CD14-positive monocyte (primary cell): ENCODE measurements around the gene RALA. TPM values are rescaled to one million over a fixed set of nuclear protein-coding genes. Genes with fewer than 3 reads are reported as not detected.

Experiments used
- DNase-seq, 3 donors: peaks; one replicate each; pipeline ENCODE4 v3.0.0-alpha.2; 2011 to 2022
- H2AFZ ChIP-seq: 2 replicates; pipeline ENCODE4 v1.6.0; 2012; ENCODE audit warnings: mild to moderate bottlenecking, low read depth, low read length, inconsistent platforms; ENCODE audit not compliant: insufficient read depth, poor library complexity, severe bottlenecking
- H3K27ac ChIP-seq, 2 donors: 1 replicate in 1 of 2; 2 replicates in 1 of 2; pipeline ENCODE4 v1.5.1; 2012 to 2013; ENCODE audit warnings: low read length in 2 of 2, control low read depth in 1 of 2, inconsistent platforms in 1 of 2, low read depth in 1 of 2, mild to moderate bottlenecking in 1 of 2
- H3K27me3 ChIP-seq, 2 donors: one replicate each; pipeline versions ENCODE4 v1.6.0 to v1.6.1; 2011 to 2013; ENCODE audit warnings: low read length in 2 of 2; ENCODE audit not compliant: control insufficient read depth in 2 of 2, insufficient read depth in 2 of 2
- H3K36me3 ChIP-seq, 2 donors: replicated peaks in 1 of 2; 1 replicate in 1 of 2; 2 replicates in 1 of 2; pipeline versions ENCODE4 v1.5.1 to v1.6.1; 2012 to 2013; ENCODE audit warnings: low read length in 2 of 2, control low read depth in 1 of 2, inconsistent platforms in 1 of 2, mild to moderate bottlenecking in 1 of 2; ENCODE audit not compliant: insufficient read depth in 2 of 2, control insufficient read depth in 1 of 2
- H3K4me1 ChIP-seq, 2 donors: 1 replicate in 1 of 2; 2 replicates in 1 of 2; pipeline versions ENCODE4 v1.5.1 to v1.6.1; 2012 to 2013; ENCODE audit warnings: low read length in 2 of 2, control low read depth in 1 of 2, inconsistent platforms in 1 of 2, mild to moderate bottlenecking in 1 of 2, moderate library complexity in 1 of 2; ENCODE audit not compliant: insufficient read depth in 2 of 2, control insufficient read depth in 1 of 2
- H3K4me2 ChIP-seq: replicated peaks from 2 replicates; pipeline ENCODE3; 2012; ENCODE audit warnings: low read length, moderate library complexity, mild to moderate bottlenecking; ENCODE audit not compliant: poor library complexity, severe bottlenecking; ENCODE audit errors: extremely low read depth
- H3K4me3 ChIP-seq, 3 experiments: fragments of 200-600 bp in 1 of 3; sonication (generic) in 1 of 3; replicated peaks in 1 of 3; 1 replicate in 2 of 3; 2 replicates in 1 of 3; pipeline ENCODE4 v1.5.1; 2011 to 2013; ENCODE audit warnings: low read length in 3 of 3, mild to moderate bottlenecking in 3 of 3, control low read depth in 2 of 3, low read depth in 2 of 3, inconsistent platforms in 1 of 3, moderate library complexity in 1 of 3
- H3K79me2 ChIP-seq: 2 replicates; pipeline ENCODE4 v1.6.0; 2012; ENCODE audit warnings: mild to moderate bottlenecking, control low read depth, inconsistent platforms, low read length, moderate library complexity; ENCODE audit not compliant: insufficient read depth
- H3K9ac ChIP-seq: 2 replicates; pipeline ENCODE4 v1.6.0; 2017; ENCODE audit warnings: low read length, mild to moderate bottlenecking; ENCODE audit not compliant: insufficient read depth, poor library complexity, severe bottlenecking
- H3K9me3 ChIP-seq, 2 donors: replicated peaks in 1 of 2; 1 replicate in 1 of 2; 2 replicates in 1 of 2; pipeline versions ENCODE4 v1.5.1 to v1.6.1; 2012 to 2013; ENCODE audit warnings: low read length in 2 of 2, control low read depth in 1 of 2; ENCODE audit not compliant: control insufficient read depth in 1 of 2, insufficient read depth in 1 of 2
- H4K20me1 ChIP-seq: 2 replicates; pipeline ENCODE4 v1.6.0; 2012; ENCODE audit warnings: mild to moderate bottlenecking, low read length, control low read depth, moderate library complexity; ENCODE audit not compliant: insufficient read depth
- H3K27ac Mint-ChIP-seq, 7 donors: one replicate each; pipeline ENCODE4 v1.8.0; 2020; ENCODE audit warnings: mild to moderate bottlenecking in 7 of 7, mixed read lengths in 7 of 7, moderate library complexity in 6 of 7, inconsistent platforms in 2 of 7
- H3K27me3 Mint-ChIP-seq, 3 donors: one replicate each; pipeline ENCODE4 v1.8.0; 2021 to 2022; ENCODE audit warnings: low read depth in 3 of 3, mild to moderate bottlenecking in 3 of 3, mixed read lengths in 3 of 3, moderate library complexity in 3 of 3, inconsistent platforms in 1 of 3
- H3K36me3 Mint-ChIP-seq, 2 donors: one replicate each; pipeline ENCODE4 v1.8.0; 2020; ENCODE audit warnings: mixed read lengths in 2 of 2, inconsistent platforms in 1 of 2, mild to moderate bottlenecking in 1 of 2
- H3K4me1 Mint-ChIP-seq: one replicate; pipeline ENCODE4 v1.8.0; 2020; ENCODE audit warnings: mild to moderate bottlenecking, mixed read lengths
- H3K4me3 Mint-ChIP-seq, 2 donors: one replicate each; pipeline ENCODE4 v1.8.0; 2020; ENCODE audit warnings: mild to moderate bottlenecking in 2 of 2, mixed read lengths in 2 of 2, moderate library complexity in 1 of 2
- H3K9me3 Mint-ChIP-seq, 7 donors: one replicate each; pipeline ENCODE4 v1.8.0; 2020 to 2022; ENCODE audit warnings: mixed read lengths in 7 of 7, mild to moderate bottlenecking in 6 of 7, moderate library complexity in 6 of 7, inconsistent platforms in 2 of 7
- CTCF ChIP-seq: fragments of 200-600 bp; IDR thresholded peaks from one replicate; pipeline ENCODE4 v1.8.0; 2022; ENCODE audit warnings: antibody characterized with exemption, mild to moderate bottlenecking
- WGBS: methylation state at CpG from one replicate; pipeline ENCODE4 v1.1.5; 2013; ENCODE audit warnings: missing lambda C conversion rate; ENCODE audit not compliant: insufficient coverage; 5-methylcytosine and 5-hydroxymethylcytosine counted together
- intact Hi-C, 2 donors: fragments of 100-400 bp; cut with micrococcal nuclease; formaldehyde crosslinking; loops; one replicate each; pipeline versions ENCODE4 v1.15.0 to v1.15.1; 2023
- polyA minus RNA-seq: library from RNA; depleted of rRNA, polyadenylated mRNA; stranded (reverse); fragments of >200 nt; gene quantifications from 2 replicates; pipeline ENCODE4 v1.2.3, GENCODE V29; 2012
- polyA plus RNA-seq, 3 donors: library from polyadenylated mRNA; depleted of rRNA in 1 of 3; unstranded in 2 of 3; stranded (reverse) in 1 of 3; fragments of 300-500 nt in 2 of 3; fragments of >200 nt in 1 of 3; fragmentation: Illumina TruSeq in 2 of 3; gene quantifications; 1 replicate in 2 of 3; 2 replicates in 1 of 3; pipeline ENCODE4 v1.2.3, GENCODE V29; 2012 to 2021
- total RNA-seq, 12 experiments: library from RNA in 1 of 12; stranded (reverse) in 1 of 12; fragments of 120-200 nt in 1 of 12; gene quantifications; one replicate each; pipeline ENCODE4 v1.2.4 and lab custom pipeline; 2013 to 2026; ENCODE audit warnings: mixed read lengths in 6 of 12, inconsistent platforms in 1 of 12

RALA gene
- total RNA-seq (2013), result 6.2 TPM
- polyA plus RNA-seq, result 10 to 100 TPM in 2 of 3 donors, 1 to 10 TPM in 1; 5.9 to 32.0 (median 30.8) TPM
- 6.1 and 8.3 TPM in 2 replicates for polyA minus RNA-seq
- 12.2 to 68.1 (median 21.6) reads per million in 11 experiments for total RNA-seq (lab: John Stamatoyannopoulos, UW)

GRCh38 chr7:39623047-39623731, at the start of gene RALA:
TSS of gene RALA (plus strand) at chr7:39623572. CDS start at chr7:39686668, 63,096 bp downstream.
- H3K4me3 ChIP-seq, result peak within 1 kb of the TSS; percentile 65 to 84 (median 71)
- H3K4me1 ChIP-seq, result peaks cover 34% of the 10 kb centered on the region in 2 donors
- peak within 1 kb of the TSS; percentile 93 for H3K9ac ChIP-seq
- peak within 1 kb of the TSS; percentile 78 to 94 for H3K27ac ChIP-seq
- intact Hi-C loops, result loop anchor here in 1 of 2 donors (5.0 kb wide), 2 partner anchors 41 to 109 kb away; no protein-coding TSS in a partner anchor
- TF ChIP-seq CTCF, result no peak
- WGBS, result under 1% methylated on average over 52 of the region's 56 CpGs
- H3K4me1 Mint-ChIP-seq, result peaks cover 42% of the 10 kb centered on the region
- no peaks in the 10 kb centered on the region for H3K9me3 Mint-ChIP-seq
- peaks cover 24% of the 10 kb centered on the region for H4K20me1 ChIP-seq
- H3K27me3 Mint-ChIP-seq, result peaks cover 0 to 3% (median 2%) of the 10 kb centered on the region in 3 donors
- peaks cover 59% of the 10 kb centered on the region for H3K79me2 ChIP-seq
- H3K27ac Mint-ChIP-seq, result peak within 1 kb of the TSS; percentile 79 to 97 (median 93)
- no peaks in the 10 kb centered on the region for H3K9me3 ChIP-seq
- peak; percentile 80 to 87 (median 84) for DNase-seq
- H3K27me3 ChIP-seq, result no peaks in the 10 kb centered on the region
- peak within 1 kb of the TSS; percentile 88 for H3K4me2 ChIP-seq
- H3K36me3 Mint-ChIP-seq, result peaks cover 1 to 5% of the 10 kb centered on the region in 2 donors
- no peaks in the 10 kb centered on the region for H3K36me3 ChIP-seq
- H3K4me3 Mint-ChIP-seq, result peak within 1 kb of the TSS; percentile 89 to 92
- peak within 1 kb of the TSS; percentile 93 for H2AFZ ChIP-seq

- Histone ChIP-seq H4K20me1 (no peaks in the 10 kb centered on the region), H3K27ac (no peak overlapping the region), H3K27me3 (no peaks in the 10 kb centered on the region), H3K9me3 (no peaks in the 10 kb centered on the region), H3K9ac (no peak overlapping the region), H2AFZ (no peak overlapping the region), H3K36me3 (peaks cover 5 to 22% of the 10 kb centered on the region in 2 donors), H3K4me1 (no peaks in the 10 kb centered on the region), H3K4me2 (no peak overlapping the region), H3K4me3 (no peak overlapping the region), H3K79me2 (no peaks in the 10 kb centered on the region)
- no CpG with 5 or more reads among the region's 2 CpGs for WGBS
- H3K4me3 Mint-ChIP-seq, result no peak overlapping the region
- H3K4me1 Mint-ChIP-seq, result no peaks in the 10 kb centered on the region
- no peaks in the 10 kb centered on the region for H3K27me3 Mint-ChIP-seq
- H3K27ac Mint-ChIP-seq, result no peak overlapping the region
- no peak for TF ChIP-seq CTCF
- intact Hi-C loops, result no loop called here
- no peak for DNase-seq
- H3K36me3 Mint-ChIP-seq, result peaks cover 23 to 33% of the 10 kb centered on the region in 2 donors
- no peaks in the 10 kb centered on the region for H3K9me3 Mint-ChIP-seq
Observed at GRCh38 chr7:39574673-39575349, 48.6 kb upstream of the RALA start.
